ENCODE data around the gene LDLRAD4.

LDLRAD4 gene

DNA sequence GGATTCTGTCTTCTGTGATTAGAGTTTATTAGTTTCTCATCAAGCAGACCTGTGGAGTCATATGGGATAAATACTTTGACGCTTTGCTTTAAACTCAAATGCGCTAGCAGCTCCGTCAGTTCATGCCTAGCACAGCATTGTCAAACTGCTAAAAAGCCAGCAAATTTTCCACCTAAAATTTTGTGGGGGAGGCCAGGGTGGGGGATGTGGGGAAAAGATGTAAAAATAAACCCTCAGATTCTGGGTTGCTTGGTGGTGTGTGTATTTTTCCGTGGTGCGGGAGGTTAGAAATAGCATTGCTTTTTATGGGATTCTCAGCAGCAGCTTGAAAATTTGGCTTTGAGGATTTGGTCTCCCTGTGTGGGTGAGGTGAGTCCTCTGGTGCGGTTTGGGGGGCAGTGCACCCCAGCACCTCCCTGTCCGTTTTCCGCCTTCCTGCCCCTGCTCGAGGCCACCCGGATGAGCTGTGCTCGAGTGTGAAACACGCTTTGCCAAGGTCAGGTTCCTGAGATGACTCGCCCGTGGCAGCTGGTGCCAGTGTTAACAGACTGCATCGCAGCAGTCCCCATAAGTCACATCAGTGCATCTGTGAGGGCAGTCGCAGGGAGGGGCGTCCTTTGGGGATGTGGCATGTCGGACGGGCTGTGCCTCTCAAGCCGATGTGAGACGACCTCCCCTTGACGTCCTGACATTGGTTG is 65.9 kb downstream of the LDLRAD4 start:
- DNase-seq (ENCODE audit: low read depth in 2 of 2): no peak

DNA sequence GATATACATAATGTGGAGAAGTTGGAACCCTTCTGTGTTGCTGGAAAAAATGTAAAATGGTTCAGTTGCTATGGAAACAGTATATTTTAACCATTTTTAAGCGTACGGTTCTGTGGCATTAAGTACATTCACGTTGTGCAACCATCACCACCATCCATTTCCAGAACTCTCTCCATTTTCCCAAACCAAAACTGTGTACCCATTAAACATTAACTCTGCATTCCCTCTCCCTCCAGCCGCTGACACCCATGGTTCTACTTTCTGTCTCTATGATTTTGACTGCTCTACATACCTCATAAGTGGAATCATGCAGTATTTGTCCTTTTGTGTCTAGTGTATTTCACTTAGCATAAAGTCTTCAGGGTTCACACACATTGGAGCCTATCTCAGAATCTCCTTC is 67.3 kb downstream of the LDLRAD4 start:
- DNase-seq (ENCODE audit: low read depth in 2 of 2): no peak

DNA sequence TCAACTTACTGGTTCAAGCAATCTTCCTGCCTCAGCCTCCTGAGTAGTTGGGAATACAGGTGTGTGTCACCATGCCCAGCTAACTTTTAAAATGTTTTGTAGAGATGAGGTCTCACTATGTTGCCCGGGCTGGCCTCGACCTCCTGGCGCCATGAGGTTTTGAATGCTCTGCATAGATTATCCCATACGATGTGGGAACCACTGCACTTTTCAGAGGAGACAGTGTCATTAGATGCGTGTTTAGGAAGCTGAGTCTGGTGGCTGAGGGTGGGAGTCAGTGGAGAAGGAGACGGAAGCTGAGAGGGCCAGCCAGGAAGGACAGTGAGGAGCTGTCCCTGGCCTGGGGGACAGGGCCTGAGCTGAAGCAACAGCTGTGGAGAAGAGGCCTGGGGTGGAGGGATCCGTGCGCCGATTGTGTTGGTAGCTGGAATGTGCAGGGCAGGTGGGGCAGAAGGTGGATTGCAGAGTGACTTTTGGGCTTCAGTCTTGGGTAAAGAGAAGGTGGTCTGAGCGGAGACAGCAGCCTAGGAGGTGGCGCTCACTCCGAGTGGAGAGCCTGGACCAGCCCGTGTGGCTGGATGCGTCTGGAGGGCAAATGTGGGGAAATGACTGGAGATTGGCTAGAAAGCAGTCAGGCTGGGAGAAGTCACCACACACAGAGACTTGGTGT is 68.0 kb downstream of the LDLRAD4 start:
- no peak for DNase-seq (ENCODE audit: low read depth in 2 of 2)

DNA sequence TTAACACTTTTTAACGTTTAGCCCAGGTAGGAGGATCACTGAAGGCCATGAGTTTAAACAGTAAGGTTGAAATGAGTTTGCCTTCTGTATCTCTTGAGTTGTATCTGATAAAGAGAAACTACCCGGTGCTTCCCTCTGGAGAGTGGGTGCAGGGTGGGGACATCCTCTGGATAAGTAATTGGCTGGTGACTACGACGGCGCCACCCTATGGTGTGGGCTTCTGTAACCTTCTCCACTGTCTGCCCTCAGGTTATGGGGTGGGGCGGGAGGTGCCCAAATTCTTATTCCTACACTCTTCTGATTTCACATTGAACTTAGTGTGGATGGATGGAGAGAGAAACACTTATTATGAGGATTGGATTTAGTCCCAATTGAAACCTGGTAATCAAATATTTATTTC is 68.8 kb downstream of the LDLRAD4 start:
- DNase-seq (ENCODE audit: low read depth in 2 of 2): no peak

DNA sequence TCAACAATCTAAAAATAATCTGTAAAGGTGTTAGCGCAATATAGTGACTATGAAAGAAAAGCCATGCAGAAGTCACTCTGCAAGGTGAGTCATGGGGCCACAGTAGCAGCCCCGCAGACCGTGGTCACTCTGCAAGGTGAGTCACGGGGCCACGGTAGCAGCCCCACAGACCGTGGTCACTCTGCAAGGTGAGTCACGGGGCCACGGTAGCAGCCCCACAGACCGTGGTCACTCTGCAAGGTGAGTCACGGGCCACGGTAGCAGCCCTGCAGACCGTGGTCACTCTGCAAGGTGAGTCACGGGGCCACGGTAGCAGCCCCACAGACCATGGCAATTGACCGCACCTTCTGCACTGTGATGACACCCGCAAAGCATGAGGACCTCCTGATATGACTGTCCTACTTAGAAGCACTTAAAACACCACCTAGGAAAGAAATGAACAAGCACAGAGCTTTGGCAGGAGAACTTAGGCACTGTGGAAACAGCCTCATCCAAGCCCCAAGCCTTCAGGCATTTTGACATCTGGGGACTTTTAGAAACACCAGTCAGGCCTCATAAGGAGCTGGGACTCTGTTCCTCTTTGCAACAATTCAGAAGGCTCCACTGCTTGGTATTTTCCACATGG is 70.1 kb downstream of the LDLRAD4 start:
- DNase-seq (ENCODE audit: low read depth in 2 of 2): no peak

DNA sequence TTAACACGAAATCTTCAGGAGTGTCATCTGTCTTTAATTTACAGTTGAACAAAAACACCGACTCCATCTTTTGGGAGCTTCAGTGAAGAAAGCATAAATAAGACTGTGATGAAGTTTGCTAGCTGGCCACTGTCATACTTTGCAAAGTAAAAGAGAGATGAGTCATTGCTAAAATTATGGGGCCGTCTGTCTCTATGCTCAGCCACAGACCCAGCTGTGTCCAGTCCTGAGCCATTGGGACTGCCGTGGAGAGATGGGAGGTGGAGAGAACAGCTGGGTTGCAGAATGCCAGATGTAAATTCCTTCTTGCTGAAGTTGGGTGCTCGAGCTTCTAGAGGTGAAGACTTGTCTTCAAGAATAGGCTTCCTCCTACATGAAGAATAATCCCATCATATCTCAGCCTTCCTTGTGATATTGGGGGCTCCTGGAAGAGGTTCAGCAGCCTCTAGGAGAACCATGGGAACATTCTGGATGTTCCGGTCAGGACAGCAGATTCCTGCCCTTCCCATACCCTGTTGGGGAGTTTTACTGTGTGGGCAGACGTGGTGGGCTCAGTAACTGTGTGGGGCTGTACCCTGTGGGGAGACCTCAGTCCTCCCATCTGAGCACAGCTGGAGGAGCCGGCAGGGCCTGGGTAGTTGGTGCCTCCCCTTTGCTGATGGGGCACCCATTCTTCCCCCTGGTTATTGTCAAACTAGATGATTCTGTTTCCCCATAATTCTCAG is 71.1 kb downstream of the LDLRAD4 start:
- DNase-seq (ENCODE audit: low read depth in 2 of 2): no peak

DNA sequence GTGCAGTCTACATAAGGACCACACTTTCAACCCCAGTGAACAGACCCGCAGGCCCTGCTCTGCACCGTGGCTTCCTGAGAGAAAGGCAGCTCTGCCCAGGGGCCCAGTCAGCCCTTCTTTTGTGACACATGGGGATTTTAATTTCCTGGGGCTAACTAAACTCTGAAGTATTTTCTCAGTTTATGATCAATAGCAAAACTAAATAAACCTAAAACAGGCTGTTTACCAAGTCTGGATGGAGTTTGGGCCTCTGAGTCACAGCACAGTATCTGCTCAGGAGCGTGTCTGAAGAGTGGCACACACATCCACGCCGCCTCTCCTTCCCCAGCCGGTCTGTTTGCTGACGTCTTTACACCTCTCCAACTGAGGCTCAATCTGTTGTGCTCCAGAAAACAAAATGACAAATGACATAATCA is 72.3 kb downstream of the LDLRAD4 start:
- DNase-seq (ENCODE audit: low read depth in 2 of 2): no peak

DNA sequence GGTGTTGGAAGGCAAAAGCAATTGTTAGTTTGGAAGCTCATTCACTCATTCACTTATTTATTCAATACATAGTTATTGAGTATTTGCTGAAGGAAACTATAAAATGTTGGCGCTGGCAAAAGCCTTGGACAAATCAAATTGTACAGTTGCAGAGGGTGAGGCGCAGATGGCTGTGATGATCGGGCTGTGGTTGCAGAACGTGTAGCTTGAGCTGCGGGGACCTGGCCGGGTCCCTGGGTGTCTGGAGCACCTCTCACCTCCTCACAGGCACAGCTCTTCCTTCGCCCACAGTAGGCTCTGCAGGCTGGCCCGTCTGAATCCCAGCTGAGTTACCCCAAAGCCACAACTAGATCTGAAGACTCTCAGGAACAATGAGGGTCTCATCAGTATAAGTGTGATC is 72.7 kb downstream of the LDLRAD4 start:
- no peak for DNase-seq (ENCODE audit: low read depth in 2 of 2)

DNA sequence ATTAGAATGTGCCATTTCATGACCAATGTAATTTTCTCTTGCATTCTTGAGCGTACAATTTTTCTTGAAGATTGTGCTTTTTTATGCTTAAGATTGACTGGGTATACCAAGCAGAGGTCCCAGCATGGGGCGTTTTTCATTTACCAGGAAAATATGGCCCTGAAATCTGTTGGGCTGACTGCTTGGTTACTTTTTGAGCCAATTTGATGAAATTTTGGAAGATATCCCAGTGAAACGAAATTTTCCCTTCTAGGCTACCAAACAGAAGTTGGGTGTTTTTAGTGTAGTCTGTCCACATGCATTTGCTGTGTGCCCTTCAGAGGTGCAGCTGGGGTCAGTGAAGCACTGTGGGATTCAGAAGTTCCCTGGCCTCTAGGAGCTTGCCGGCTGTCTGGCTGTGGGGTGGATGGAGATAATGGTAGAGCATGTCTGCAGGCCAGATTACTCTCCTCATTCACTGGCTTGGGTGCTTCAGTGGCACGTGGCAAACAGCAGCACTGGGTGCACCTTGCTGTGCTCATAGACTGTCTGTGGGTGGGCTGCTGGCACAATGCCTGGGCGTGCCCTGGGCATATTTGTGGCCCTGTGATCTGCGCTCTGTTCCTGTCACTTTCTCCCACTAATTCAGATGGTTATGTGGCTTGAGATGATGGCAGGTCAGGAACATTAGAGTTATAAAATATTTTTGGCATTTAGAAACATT is 73.3 kb downstream of the LDLRAD4 start:
- DNase-seq (ENCODE audit: low read depth in 2 of 2): no peak

DNA sequence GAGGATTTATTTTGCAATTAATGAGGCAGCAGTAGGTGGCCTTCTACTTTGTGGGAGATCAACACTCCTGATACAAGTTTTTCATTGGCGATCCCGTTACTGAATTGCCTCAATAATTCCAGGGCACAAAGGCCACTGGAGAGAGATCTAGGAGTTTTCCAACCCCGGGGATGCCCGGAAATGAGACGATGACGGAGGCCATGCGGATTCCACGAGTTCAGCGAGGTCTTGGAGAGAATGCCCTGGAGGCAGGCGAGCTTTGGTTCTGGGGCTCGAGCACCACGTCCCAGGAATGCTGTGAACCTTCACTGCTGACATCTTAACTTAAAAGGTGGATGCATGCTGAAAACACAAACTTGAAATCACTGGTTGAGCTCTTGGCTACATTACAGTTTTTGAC is 74.2 kb downstream of the LDLRAD4 start:
- DNase-seq (ENCODE audit: low read depth in 2 of 2): no peak

DNA sequence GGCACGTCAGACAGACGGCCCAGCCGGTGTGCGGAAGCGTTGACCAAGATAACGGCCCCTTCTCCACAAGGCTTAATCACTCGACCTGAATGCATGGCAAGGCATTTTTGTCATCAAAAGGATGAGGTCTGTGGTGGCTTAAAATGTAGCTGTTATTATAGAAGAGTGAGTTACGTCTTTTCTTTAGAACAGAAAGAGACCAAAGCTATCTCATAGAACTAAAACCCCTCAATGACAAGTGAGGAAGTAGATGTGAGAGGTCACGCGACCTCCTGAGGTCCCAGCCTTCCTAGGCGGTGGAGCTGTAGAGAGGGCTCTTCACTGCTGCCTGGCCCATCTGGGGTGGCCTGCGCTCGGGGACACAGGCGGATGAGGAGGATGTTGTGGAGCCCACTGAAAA is 75.7 kb downstream of the LDLRAD4 start:
- no peak for DNase-seq (ENCODE audit: low read depth in 2 of 2)

DNA sequence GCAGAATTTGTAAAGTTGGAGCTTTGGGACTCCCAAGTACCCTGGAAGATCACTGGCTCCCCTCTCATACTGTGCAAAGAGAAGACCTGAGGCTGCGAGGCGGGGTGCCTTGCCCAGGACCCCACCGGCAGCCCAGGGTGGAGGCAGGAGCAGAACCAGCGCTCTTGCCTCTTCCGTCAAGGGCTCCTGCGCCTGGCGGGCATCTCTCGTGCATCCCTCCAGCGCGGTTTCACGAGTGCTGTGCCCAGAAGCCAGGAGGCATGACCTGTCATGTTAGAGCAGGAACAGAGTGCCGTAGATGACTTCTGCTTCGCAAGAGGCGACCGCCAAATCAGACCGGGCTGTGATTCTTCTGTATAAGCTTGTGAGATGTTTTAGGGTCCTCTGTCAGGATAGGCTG is 77.3 kb downstream of the LDLRAD4 start:
- no peak for DNase-seq (ENCODE audit: low read depth in 2 of 2)

DNA sequence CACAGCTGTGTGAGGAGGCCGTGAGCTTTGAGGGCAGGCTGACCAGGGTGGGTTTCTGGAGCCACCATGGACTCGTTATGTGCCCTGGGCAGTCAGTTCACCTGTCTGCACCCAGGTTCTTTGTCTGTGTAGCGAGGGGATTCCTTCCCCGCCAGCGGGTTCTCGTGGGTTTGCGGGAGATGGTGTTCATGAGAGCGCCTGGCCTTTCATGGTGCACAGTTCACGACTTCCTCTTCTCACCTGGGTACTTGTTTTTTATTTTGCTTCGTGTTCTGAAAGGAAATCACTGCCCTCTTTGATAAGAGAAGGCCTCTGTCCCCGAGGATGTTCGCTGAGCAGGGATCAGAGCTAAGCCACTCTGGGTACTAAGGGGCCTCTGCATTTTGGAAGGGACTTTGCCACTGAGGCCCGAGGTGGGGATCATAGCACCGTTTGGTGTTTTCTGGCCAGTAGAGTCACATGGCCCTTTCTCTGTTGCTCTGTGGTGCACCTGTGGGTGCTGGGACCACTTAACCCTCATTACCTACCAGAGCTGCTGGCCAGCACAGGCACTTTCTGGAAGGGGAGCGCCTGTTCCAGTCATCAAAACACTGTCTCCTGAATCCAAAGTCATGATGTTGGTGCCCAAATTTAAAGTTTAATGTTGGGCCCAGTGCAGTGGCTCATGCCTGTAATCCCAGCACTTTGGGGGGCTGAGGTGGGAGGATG is 78.5 kb downstream of the LDLRAD4 start:
- DNase-seq (ENCODE audit: low read depth in 2 of 2): no peak

DNA sequence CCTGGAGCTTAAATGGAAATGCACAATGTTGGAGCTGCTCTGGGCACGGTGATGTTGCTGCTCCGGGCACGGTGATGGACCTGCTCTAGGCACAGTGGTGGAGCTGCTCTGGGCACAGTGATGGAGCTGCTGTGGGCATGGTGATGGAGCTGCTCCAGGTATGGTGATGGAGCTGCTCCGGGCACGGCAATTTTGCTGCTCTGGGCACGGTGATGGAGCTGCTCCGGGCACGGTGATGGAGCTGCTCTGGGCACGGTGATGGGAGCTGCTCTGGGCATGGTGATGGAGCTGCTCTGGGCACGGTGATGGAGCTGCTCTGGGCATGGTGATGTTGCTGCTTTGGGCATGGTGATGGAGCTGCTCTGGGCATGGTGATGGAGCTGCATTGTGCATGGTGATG is 79.7 kb downstream of the LDLRAD4 start:
- no peak for DNase-seq (ENCODE audit: low read depth in 2 of 2)

DNA sequence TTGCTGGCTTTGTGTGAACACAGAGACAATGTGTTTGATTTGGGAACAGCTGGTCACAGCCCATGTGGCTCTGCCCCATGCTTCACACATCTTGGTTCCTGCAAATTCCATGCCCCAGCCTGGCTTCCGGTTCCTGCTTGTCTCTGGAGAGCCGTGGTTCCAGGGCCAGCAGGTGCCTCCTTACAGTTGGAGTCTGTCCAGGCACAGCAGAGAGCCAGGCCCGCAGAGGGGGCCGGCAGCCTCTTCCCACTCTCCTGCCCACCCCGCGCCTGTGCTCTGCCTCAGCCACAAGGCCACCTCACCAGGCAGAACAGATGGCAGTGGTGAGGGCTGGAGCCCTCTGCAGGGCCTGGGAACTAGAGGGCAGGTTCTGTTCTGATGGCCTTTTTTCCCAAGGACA is 81.5 kb downstream of the LDLRAD4 start:
- no peak for DNase-seq (ENCODE audit: low read depth in 2 of 2)

DNA sequence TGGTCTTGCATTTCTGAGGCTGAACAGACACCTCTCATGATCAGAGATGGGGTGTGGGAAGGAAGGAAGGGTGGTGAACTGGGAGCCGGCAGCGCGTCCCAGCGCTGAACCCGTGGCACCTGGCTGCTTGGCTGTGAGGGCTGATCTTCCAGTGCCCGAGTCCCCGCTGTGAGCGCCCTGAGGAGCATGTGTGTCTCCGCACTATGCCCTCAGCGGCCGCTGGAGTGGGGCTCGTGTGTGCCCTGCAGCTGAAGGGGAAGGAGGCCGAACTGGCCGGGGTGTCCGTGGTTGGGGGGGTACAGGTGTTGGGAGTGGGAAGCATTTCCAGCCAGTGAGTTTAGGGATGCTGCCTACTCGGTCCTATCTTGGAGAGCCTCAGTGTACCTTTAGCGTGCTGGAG is 82.2 kb downstream of the LDLRAD4 start:
- no peak for DNase-seq (ENCODE audit: low read depth in 2 of 2)

DNA sequence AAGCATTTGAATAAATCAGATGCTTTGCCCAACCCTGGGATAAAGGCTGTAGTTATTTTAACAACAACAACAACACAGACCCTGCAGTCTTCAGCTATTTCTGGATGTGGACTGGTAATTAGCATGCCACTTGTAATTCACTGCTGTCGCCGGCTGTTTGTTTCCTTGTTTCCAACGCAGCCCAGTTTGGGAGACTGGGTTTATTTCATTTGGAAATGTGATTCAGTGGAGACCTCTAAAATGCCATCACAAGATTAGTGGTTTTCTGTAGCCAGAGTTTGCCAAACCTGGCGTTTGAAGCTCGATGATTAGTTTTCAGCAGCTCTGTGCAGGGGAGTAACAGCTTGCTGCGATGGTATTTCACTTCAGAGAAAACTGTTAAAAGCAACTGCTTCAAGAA is 83.5 kb downstream of the LDLRAD4 start:
- DNase-seq (ENCODE audit: low read depth in 2 of 2): no peak

DNA sequence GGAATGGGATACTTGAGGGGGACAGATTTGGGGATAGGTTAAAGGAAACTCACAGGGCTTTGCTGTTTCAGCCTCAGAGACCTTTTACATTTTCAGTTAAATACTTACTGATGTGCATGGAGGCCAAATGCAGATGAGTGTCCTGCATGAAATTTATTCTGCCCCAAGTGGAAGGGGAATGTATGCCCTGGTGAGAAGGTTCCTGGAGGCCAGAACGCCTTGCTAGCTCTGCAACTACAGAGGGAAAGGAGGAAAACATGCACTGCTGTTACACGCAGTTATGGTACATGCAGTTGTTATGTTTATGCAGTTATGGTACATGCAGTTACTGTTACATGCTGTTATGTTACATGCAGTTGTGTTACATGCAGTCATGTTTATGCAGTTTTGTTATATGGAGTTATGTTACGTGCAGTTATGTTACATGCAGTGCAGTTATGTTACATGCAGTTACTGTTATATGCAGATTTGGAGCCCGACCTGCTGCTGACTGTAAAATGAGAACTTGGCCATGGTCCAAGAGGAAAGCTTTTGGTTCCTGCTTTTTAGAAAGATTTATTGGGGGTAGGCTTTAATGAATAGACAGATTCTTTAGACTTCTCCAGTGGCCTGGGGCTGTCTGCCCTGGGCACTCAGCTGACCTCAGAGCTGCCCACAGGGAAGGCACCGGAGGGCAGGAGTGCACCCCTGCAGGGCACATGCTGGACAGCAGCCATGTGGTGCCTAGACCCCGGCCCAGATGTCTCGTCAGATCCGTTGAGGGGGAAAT is 84.1 kb downstream of the LDLRAD4 start:
- no peak for DNase-seq (ENCODE audit: low read depth in 2 of 2)

DNA sequence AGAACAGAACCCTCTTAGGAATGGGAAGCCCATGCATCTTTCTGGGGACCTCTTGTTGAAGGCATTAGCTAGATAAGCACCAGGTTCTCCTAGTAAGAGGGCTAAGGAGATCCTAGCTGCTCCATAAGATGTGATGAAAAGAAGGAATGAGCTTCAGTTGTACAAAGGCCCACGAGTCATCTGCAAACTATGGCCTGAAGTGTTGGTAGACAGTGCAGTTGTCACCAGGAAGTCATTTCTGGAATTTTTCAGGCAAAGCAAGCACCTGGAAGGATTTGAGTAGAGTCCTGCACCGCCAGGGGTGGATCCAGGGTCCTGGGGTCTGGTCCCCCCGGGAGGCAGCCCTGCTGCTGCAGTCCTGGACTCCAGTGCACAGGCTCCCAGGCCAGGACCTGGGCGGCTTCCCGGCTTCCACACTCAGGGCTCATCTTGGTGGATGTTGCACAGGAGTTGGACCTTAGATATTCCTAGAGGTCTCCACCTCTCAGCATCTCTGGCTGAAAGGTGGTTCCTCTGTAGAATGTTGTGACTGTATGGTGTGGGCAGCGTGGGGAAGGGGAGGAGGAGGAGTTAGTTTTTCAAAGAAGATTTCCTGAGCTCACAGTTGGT is 85.3 kb downstream of the LDLRAD4 start:
- no peak for DNase-seq (ENCODE audit: low read depth in 2 of 2)

DNA sequence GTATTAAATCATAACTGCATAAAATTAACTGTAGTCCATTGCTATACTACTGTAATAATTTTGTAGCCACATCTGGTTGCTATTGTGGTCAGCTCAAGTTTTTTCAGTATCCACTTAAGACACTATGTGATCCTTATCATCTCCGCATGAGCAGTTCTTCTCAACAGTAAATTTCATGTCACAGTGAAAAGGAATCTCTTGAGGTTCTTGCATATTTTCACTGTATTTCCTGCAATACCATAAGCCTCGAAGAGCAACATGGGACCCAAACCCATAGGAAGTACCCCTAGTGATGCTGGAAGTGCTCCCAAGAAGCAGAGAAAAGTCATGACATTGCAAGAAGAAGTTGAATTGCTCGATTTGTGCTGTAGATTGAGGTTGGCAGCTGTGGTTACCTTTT is 86.7 kb downstream of the LDLRAD4 start:
- no peak for DNase-seq (ENCODE audit: low read depth in 2 of 2)
